ENCODE measurements around the gene LMAN1L.

DNA sequence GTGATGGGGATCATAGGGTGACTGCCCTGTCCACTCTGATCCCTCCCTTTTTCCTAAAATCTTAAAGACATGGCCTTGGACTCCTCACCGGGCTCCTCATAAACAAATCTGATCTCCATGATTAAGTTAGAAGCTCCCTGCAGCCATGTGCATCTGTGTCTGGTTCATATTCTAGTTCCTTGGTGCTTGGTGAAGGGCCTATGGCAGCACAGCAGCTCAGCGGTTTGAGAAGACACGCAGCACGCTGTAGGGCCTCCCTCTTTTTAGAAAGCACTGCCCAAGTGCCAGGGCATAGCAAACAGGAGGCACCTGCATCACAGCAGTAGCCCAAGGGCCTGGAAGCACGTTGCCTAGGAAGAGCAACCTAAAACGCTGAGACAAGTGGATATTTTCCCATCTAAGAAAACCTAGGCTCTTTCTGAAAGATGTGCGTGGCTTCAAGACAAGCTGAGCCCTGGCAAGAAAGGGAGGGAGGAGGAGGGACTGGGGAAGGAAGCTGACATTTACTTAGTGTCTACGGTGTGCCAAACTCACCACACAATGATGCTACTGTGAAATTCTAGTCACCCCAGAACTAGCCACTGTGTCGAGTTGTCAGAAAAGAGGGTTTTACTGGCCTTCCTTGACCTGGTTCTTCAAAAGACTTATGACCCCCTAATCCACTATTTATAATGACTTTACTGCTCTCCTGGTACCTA, 45.2 kb downstream of the LMAN1L start:
- no peak for TF ChIP-seq POLR2AphosphoS5 (IDR thresholded peaks at IDR 0.05; ENCODE audit: low read depth, low read length)
- TF ChIP-seq, protein P1, sequence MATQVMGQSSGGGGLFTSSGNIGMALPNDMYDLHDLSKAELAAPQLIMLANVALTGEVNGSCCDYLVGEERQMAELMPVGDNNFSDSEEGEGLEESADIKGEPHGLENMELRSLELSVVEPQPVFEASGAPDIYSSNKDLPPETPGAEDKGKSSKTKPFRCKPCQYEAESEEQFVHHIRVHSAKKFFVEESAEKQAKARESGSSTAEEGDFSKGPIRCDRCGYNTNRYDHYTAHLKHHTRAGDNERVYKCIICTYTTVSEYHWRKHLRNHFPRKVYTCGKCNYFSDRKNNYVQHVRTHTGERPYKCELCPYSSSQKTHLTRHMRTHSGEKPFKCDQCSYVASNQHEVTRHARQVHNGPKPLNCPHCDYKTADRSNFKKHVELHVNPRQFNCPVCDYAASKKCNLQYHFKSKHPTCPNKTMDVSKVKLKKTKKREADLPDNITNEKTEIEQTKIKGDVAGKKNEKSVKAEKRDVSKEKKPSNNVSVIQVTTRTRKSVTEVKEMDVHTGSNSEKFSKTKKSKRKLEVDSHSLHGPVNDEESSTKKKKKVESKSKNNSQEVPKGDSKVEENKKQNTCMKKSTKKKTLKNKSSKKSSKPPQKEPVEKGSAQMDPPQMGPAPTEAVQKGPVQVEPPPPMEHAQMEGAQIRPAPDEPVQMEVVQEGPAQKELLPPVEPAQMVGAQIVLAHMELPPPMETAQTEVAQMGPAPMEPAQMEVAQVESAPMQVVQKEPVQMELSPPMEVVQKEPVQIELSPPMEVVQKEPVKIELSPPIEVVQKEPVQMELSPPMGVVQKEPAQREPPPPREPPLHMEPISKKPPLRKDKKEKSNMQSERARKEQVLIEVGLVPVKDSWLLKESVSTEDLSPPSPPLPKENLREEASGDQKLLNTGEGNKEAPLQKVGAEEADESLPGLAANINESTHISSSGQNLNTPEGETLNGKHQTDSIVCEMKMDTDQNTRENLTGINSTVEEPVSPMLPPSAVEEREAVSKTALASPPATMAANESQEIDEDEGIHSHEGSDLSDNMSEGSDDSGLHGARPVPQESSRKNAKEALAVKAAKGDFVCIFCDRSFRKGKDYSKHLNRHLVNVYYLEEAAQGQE (IDR thresholded peaks at IDR 0.05; ENCODE audit: insufficient read depth in 1 of 2, low read depth in 2 of 2, low read length in 2 of 2): no peak
